IPS DF 19.7 (cell line): ENCODE measurements around the gene POLR2H.

Experiments used
- DNase-seq: peaks from one replicate; pipeline ENCODE4 v3.0.0-alpha.2; 2013; ENCODE audit warnings: low read depth, low spot score

Gene POLR2H

GRCh38 chr3:184361532-184361931 is at the start of gene POLR2H, which contains the start of gene CLCN2:
POLR2H (plus strand) TSS chr3:184361710; CDS start chr3:184363493, 1,783 bp downstream.
CLCN2 (minus strand) TSS chr3:184361605; CDS start chr3:184361479, 126 bp downstream.
- DNase-seq, result no peak

- DNase-seq, result peak; percentile 38
Measured at GRCh38 chr3:184314363-184314699, 47.2 kb upstream of the POLR2H start, which contains the start of gene EIF4G1. EIF4G1 (plus strand) TSS chr3:184314606; CDS start chr3:184315797, 1,191 bp downstream.

GRCh38 chr3:184314700-184315542 is 46.6 kb upstream of the POLR2H start:
- DNase-seq, result no peak

- no peak for DNase-seq
Measured at GRCh38 chr3:184315543-184315867, 46.0 kb upstream of the POLR2H start.

GRCh38 chr3:184315871-184316661 is 45.4 kb upstream of the POLR2H start:
- DNase-seq, result no peak

- no peak for DNase-seq
Measured at GRCh38 chr3:184316792-184317191, 44.7 kb upstream of the POLR2H start.

- DNase-seq, result no peak
Measured at GRCh38 chr3:184317201-184317600, 44.3 kb upstream of the POLR2H start.

- no peak for DNase-seq
Measured at GRCh38 chr3:184320104-184320445, 41.4 kb upstream of the POLR2H start.

GRCh38 chr3:184321666-184322065 is 39.8 kb upstream of the POLR2H start:
- DNase-seq, result no peak

- DNase-seq, result no peak
Measured at GRCh38 chr3:184322731-184323487, 38.6 kb upstream of the POLR2H start.

GRCh38 chr3:184323696-184324095 is 37.8 kb upstream of the POLR2H start:
- DNase-seq, result no peak

GRCh38 chr3:184325269-184325668 is 36.2 kb upstream of the POLR2H start:
- DNase-seq, result no peak

- no peak for DNase-seq
Measured at GRCh38 chr3:184325715-184326369, 35.7 kb upstream of the POLR2H start.

- no peak for DNase-seq
Measured at GRCh38 chr3:184327171-184327570, 34.3 kb upstream of the POLR2H start.

GRCh38 chr3:184328516-184328915 is 33.0 kb upstream of the POLR2H start:
- DNase-seq, result no peak

- DNase-seq, result no peak
Measured at GRCh38 chr3:184332370-184333090, 29.0 kb upstream of the POLR2H start.

GRCh38 chr3:184333190-184333589 is 28.3 kb upstream of the POLR2H start:
- DNase-seq, result no peak

GRCh38 chr3:184333700-184334099 is 27.8 kb upstream of the POLR2H start:
- DNase-seq, result no peak

- DNase-seq, result no peak
Measured at GRCh38 chr3:184334470-184335158, 26.9 kb upstream of the POLR2H start.

GRCh38 chr3:184335291-184335660 is 26.2 kb upstream of the POLR2H start:
- DNase-seq, result no peak
